ENCODE data around the gene NTRK2.
"Not testable (repeated sequence)": the region's sequence is repeated elsewhere in the genome, so short reads cannot be mapped to it uniquely, and the experiment has no call there.

Gene NTRK2

GRCh38 chr9:85040821-85041465 is 371.4 kb downstream of the NTRK2 start:
- DNase-seq, result no peak

- DNase-seq, result no peak
Observed at GRCh38 chr9:85041466-85042137, 372.1 kb downstream of the NTRK2 start.

- no peak for DNase-seq
Observed at GRCh38 chr9:85042981-85043647, 373.6 kb downstream of the NTRK2 start.

DNA sequence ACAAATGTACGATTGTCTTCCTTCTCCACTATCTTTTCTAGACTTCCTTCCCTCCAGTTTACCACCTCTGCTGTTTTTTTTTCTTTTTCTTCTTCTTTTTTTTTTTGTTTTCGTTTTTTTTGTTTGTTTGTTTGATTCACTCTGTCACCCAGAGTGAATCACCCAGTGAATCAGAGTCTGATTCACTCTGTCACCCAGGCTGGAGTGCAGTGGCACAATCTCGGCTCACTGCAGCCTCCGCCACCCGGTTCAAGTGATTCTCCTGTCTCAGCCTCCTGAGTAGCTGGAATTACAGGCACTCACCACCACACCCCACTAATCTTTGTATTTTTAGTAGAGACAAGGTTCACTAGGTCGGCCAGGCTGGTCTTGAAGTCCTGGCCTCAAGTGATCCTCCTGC is 375.7 kb downstream of the NTRK2 start:
- no peak for DNase-seq

GRCh38 chr9:85046475-85046874 is 376.9 kb downstream of the NTRK2 start:
- no peak for DNase-seq

GRCh38 chr9:85053206-85053786 is 383.8 kb downstream of the NTRK2 start:
- no peak for DNase-seq

- no peak for DNase-seq
Observed at GRCh38 chr9:85054017-85054416, 384.5 kb downstream of the NTRK2 start.

- no peak for DNase-seq
Observed at GRCh38 chr9:85055506-85056202, 386.1 kb downstream of the NTRK2 start.

DNA sequence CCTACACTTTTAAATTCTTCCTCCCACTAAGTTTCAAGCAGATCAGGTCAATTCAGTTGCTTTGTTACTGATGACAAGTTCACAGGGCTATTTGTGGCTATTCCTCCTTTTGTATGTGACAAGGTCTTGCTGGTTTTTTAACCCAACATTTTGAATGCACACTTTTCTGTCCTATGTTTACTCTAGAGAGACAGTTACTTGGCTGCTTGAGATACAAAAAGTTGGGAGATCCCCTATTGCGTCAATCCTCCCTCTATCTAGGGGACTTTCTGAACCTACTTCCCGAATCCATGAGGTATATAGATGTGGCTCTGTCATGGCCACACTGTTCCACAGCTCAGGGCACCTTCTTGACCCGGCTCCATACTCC is 386.7 kb downstream of the NTRK2 start:
- no peak for DNase-seq

DNA sequence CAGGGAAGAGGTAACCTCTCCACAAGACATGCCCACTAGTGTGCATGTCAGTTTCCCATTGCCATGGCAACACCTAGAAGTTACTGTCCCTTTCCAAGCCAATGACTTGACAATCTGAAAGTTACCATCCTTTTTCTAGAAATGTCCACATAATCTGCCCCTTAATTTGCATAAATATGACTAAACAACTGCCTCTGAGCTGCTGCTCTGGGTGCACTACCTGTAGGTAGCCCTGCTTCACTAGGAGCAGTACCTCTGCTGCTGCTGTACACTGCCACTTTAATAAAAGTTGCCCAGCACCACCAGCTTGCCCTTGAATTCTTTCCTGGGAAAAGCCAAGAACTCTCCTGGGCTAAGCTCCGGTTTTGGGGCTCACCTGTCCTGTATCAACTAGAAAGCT is 392.4 kb downstream of the NTRK2 start:
- DNase-seq, result no peak

- no peak for DNase-seq
Observed at GRCh38 chr9:85062385-85063022, 393.0 kb downstream of the NTRK2 start.

- peak; percentile 71 for DNase-seq
Observed at GRCh38 chr9:85064811-85065371, 395.4 kb downstream of the NTRK2 start.

GRCh38 chr9:85067792-85068191 is 398.3 kb downstream of the NTRK2 start:
- no peak for DNase-seq

DNA sequence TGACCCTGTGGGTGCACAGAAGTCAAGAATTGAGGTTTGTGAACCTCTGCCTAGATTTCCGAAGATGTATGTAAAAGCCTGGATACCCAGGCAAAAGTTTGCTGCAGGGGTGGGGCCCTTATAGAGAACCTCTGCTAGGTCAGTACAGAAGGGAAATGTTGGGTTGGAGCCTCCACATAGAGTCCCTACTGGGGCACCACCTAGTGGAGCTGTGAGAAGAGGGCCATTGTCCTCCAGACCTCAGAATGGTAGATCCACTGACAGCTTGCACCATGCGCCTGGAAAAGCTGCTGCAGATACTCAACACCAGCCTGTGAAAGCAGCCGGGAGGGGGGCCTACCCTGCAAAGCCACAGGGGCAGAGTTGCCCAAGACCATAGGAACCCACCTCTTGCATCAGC is 399.9 kb downstream of the NTRK2 start:
- not testable (repeated sequence) for DNase-seq
